ENCODE measurements around the gene OLA1. TPM values are rescaled to one million over a fixed set of nuclear protein-coding genes. Genes with fewer than 3 reads are reported as not detected.
A peak's percentile ranks its signal among the peaks of the same experiment; 100 is the strongest.

OLA1 gene
- total RNA-seq, 1 donor from 2014 or later = 123 TPM

GRCh38 chr2:174036825-174037224 is 211.5 kb downstream of the OLA1 start:
- DNase-seq (ENCODE audit: low read depth, low spot score) = no peak

- peak; percentile 51 for DNase-seq (ENCODE audit: low read depth, low spot score)
These were observed 212.2 kb downstream of the OLA1 start for GRCh38 chr2:174035981-174036742.

- no peak for DNase-seq (ENCODE audit: low read depth, low spot score)
These were observed 213.2 kb downstream of the OLA1 start for GRCh38 chr2:174035117-174035635.

DNA sequence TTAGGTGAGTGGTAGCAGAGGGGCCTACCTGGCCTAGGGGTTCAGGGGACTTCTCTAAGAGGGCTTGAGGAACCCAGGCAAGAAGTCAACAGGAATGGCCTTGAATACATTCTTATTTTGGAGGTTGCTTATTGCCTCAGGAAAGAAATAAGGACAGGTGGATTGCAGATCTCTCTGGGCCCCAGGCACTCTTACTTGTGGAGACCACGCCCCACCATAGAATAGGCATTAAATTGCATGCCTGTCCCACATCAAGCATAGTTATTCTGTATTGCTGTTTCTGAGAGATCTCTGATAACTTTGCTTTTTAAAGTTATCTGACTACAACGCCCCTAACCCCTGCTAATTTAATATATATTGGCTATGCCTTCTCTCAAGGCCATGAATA is 215.2 kb downstream of the OLA1 start:
- no peak for DNase-seq (ENCODE audit: low read depth, low spot score)

DNA sequence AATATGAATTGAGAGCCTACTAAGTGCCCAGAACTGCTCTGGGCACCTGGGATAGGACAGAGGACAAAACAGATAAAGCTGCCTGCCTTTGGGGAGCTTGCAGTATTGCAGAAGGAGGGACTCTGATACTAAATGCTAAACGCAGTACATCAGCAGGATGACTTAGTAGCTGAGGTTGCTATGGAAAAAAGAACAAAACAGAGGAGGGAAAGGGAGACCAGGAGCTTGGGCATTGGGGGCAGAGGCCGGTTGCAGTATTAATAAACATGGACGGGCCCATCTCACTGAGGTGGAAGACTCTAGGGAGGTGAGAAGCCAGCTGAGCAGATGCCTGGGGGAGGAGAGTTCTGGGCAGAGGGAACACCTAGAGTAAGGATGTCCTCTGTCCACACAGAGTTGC is 217.1 kb downstream of the OLA1 start:
- DNase-seq (ENCODE audit: low read depth, low spot score) = no peak

DNA sequence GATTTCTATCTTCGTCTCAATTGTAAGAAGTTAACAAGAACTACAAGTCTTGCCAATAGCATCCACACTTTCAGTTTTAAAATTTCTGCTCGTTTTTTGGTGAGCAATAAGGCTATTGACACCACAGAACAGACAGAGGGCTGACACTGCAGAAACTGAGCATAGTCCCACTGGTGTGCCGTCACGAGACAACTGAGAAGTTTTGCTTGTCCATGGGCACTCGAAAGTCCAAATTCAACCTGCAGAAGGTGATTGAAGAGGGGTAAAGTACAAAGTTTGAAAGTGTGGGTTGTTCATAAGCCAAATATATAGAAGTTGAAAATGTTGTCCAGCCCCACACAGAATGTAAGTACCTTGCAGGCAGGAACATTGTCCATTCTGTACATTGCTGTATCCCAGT is 219.4 kb downstream of the OLA1 start:
- DNase-seq (ENCODE audit: low read depth, low spot score) = no peak

- no peak for DNase-seq (ENCODE audit: low read depth, low spot score)
These were observed 220.4 kb downstream of the OLA1 start for GRCh38 chr2:174027956-174028355.

DNA sequence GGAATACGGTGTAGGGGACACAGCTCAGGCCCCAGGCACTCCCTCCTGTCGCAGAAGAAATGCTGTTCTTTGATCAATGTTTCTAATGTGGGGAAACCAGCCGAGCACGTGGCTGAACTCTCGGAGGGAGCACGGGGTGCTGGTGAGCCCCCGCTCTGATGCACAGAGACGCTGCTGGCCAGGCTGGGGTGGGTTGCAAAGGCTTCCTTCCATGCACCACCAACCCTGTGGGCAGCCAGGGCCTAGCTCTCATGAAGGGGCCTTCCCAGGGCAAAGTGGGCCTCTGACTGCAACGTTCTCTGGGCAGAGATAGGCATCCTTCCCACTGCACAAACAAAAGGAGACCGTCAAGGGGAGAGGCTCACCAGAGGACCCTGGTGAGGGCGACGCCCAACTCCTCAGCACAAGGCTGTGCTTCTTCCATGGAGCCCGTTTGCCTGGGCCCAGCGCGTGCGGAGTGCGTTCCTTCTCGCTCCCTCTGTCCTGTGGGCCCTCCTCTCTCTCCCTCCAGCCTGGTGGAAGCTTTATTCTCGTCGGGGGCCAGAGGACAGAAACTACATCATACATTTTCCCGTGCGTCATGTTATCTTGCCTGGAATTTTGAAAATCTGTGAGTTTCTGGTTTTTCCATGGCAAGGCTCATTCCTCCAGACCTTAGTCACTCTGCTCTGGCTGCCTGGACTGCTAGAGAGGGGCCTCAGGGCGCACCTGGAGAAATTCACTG is 222.0 kb downstream of the OLA1 start:
- DNase-seq (ENCODE audit: low read depth, low spot score) = no peak

DNA sequence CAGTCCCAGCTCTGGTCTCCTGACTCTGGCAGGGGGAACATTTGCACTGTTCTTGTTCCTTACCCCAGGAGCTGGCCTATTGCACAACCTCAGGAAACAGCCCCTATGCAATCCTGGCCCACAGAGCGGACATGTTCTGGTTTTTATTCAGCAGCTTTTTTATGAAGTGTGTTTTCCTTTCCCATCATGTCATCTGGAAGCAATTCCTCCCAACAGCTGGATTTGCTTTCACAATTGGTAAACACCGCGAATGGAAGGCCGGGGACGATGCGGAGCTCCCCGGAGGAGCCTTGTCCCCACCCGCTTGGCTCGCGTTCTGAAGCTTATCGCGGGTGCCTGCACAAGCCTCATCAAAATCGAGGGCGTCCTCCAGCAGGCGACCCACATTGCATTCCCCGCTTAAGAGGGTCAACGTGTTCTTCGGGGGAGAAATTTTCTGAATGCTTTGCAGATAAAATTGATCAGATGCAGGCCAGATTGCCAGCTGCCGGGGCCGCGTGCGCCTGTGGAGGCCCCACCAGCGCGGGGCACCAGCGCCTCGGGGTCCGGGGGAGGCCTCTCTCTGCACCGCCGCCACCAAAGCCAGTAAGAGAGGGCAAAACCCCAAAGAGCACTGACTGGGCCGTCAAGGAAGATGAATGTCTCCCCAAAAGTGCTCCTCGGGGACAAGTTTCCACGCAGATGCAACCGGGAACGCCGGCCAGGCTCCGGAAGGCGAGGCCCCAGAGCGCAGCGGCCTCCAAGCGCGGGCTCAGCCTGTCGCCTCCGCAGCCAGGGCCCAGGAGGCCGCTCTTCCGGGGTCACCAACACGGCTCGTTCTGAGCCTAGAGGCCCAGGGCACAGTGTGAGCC is 222.8 kb downstream of the OLA1 start:
- no peak for DNase-seq (ENCODE audit: low read depth, low spot score)

- DNase-seq (ENCODE audit: low read depth, low spot score) = no peak
These were observed 223.6 kb downstream of the OLA1 start for GRCh38 chr2:174024524-174025270.

GRCh38 chr2:174023591-174024523 is 224.5 kb downstream of the OLA1 start:
- DNase-seq (ENCODE audit: low read depth, low spot score) = no peak

Other genes with a start within 250 kb of the OLA1 start
- gene SP9, start 86.4 kb upstream of the OLA1 start, total RNA-seq = not detected in 2 replicates
- 19.7 and 30.6 TPM in 2 replicates for gene SCRN3, start 147.2 kb upstream of the OLA1 start, total RNA-seq
- 1.9 and 2.3 TPM in 2 replicates for gene GPR155, start 238.5 kb upstream of the OLA1 start, total RNA-seq